Fibroblast of skin of left biceps (primary cell): Measurements from ENCODE around the gene COMP.

Experiments used
- DNase-seq, 2 experiments: peaks; one replicate each; pipeline ENCODE4 v3.0.0-alpha.2; 2013; ENCODE audit warnings: low read depth in 2 of 2

COMP gene

GRCh38 chr19:18804139-18804601, 13.1 kb upstream of the COMP start:
- no peak for DNase-seq

GRCh38 chr19:18803550-18804138, 12.5 kb upstream of the COMP start:
- no peak for DNase-seq

GRCh38 chr19:18802354-18802753, 11.2 kb upstream of the COMP start:
- no peak for DNase-seq

DNA sequence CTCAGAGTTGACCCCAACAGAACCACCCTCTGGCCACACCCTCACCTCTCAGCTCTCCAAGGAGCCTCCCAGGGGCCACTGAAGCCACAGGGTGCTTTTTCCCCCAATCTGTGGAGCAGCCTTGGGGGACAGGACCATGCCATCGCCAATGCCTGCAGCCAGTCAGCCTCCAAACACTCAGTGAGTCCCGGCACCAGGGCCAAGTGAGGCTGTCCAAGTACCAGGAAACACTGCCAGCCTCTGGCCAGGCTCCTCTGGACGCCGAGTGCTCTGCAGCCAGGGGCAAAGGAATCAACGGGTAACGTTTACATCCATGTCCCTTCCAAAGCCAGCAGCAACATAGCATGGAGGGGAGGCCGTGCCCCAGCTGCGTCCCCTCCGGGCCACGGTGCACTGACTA, 9.5 kb upstream of the COMP start:
- no peak for DNase-seq

DNA sequence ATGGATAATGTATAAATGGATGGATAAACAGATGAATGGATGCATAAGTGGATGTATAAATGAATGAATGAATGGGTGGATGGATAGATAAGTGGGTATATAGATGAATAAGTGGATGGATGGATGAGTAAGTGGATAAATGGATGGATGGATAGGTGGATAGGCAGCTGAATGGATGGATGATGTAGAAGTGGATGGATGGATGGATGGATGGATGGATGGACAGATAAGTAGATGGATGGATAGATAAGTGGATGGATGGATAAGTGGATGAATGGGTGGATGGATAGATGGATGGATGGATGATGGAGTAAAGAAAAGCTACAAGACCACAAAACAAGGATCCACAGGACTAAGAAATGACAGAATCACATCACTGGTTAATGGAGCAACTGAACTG, 9.0 kb upstream of the COMP start:
- no peak for DNase-seq

- no peak for DNase-seq
Measured at GRCh38 chr19:18799389-18799970, 8.4 kb upstream of the COMP start.

GRCh38 chr19:18798384-18799352, 7.6 kb upstream of the COMP start:
- DNase-seq, result no peak

- DNase-seq, result no peak
Measured at GRCh38 chr19:18796239-18796638, 5.1 kb upstream of the COMP start.

DNA sequence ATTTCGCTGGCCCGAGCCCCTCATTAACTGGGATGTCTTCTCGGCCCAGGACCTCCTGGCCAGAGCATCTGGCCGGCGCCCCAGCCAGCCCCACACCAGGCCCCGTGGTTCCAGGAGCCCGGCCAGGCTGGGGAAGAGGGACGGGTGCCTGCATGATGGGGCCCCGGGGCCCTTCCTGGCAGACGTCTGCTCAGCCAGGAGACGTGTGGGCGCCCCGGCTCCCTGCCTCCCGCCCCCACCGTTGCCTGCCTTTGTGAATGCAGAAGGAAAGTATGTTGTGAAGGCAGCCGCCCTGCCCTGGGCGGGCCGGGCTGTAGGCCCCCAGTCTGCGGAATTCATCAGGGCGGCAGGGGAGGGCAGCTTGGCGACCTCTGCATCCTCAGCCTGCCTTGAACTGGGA, 4.4 kb upstream of the COMP start:
- no peak for DNase-seq

- DNase-seq, result no peak
Measured at GRCh38 chr19:18794692-18795091, 3.6 kb upstream of the COMP start.

- no peak for DNase-seq
Measured at GRCh38 chr19:18794029-18794313, 2.9 kb upstream of the COMP start.

DNA sequence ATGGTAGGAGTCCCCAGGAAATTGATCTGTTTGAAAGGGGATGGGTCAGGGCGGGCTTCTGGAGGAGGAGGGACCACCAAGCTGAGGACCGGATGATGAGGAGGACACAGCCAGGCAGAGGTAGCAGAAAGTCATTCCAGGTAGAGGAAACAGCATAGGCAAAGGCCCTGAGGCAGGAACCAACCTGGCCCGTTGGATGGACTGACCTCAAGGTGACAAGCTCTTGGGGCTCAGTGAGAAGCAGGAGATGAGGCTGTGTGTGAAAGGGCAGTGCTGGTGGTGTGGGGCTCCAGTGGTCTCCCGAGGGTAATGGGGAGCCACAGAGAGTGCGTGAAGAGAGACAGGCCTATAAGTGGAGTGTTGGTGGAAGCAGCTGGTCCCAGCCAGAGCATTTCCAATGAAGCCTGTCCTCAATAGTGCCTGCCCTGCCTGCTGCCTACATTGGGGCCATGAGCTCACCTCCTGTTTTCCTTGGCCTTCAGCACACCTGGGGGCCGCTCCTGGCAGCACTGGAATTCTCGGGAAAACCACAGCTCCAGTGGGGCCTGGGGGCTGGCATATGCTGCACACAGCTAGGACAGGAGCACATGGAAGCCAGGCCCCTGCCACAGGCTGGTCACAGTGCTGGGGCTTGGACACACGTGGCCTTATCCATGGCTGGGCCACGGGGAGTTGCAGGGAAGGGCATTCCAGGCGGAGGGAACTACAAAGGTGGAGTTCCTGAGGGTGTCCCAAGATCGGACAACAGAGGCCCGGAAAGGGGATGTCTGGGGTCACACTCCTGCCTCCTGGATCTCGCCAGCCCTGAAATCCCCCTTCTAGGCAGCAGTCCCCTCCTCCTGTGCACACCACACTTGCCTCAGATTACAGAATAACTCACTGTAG, 2.3 kb upstream of the COMP start:
- no peak for DNase-seq

- no peak for DNase-seq
Measured at GRCh38 chr19:18792661-18793060, 1.6 kb upstream of the COMP start.

DNA sequence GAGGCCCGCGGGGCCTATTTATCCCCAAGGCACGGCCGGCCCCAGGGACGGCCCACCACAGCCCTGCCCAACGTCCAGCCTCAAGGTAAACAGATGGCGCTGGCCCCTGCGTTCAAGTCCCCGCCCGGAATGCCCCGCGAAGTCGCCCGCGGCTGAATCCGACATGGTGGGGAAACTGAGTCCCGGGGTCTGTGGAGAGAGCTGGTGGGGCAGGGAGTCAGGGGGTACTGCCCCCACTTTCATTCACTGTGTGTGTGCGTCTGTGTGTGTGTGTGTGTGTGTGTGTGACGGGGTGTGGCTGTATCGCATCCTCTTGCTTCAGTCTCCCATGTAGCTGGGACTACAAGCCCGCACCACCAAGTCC, 192 bp upstream of the COMP start:
- DNase-seq, result no peak

DNA sequence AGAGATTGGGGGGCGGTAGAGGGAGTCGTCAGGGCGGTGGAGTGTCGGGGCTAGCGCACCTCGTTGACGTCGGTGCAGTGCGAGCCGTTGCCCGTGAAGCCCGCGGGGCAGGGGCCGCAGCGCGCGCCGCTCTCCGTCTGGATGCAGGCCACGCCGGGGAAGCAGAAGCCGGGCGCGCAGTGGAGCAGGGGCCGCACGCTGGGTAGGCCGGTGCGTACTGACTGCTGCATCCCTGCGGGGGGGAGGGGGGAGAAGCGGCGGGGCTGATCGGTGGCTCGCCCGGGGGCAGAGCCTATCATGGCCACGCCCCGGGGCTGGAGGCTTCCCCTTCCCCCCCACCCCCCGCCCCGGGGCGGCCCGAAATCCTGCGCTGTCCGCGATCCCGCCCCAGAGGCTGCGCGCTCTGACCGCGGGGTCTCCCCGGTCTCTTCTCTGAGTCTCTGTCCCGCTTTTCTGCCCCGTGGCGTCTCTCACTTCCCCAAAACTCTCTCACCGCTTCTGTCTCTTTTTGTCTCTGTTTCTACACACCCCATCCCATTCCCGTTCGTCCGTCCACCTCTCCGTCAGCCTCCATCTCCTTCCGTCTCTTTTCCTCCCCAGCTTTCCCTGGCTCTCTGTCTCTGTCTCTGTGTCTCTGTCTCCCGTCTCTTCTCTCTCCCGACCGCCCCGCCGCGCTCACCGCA, 1.1 kb downstream of the COMP start:
- no peak for DNase-seq

DNA sequence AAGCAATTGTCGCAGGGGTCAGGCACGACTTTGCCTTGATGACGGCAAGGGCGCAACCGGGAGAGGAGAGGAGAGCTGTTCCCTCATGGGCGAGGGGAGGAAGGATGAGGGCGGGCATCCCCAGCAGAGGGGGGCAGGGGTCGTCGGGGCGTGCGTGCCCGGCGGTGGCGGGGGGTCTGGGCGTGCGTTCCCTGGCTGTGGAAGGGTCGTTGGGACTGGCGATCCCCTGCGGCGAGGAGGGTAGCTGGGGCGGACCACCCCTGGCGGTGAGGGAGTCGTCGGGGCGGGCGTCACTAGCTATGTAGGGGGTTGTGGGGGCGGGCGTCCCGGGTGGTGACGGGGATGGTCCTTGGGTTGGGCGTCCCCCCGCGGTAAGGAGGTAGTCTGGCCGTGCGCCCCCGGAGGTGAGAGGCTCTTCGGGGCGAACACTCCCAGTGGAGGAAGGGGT, 1.7 kb downstream of the COMP start:
- DNase-seq, result no peak

- no peak for DNase-seq
Measured at GRCh38 chr19:18788529-18789421, 2.3 kb downstream of the COMP start.

DNA sequence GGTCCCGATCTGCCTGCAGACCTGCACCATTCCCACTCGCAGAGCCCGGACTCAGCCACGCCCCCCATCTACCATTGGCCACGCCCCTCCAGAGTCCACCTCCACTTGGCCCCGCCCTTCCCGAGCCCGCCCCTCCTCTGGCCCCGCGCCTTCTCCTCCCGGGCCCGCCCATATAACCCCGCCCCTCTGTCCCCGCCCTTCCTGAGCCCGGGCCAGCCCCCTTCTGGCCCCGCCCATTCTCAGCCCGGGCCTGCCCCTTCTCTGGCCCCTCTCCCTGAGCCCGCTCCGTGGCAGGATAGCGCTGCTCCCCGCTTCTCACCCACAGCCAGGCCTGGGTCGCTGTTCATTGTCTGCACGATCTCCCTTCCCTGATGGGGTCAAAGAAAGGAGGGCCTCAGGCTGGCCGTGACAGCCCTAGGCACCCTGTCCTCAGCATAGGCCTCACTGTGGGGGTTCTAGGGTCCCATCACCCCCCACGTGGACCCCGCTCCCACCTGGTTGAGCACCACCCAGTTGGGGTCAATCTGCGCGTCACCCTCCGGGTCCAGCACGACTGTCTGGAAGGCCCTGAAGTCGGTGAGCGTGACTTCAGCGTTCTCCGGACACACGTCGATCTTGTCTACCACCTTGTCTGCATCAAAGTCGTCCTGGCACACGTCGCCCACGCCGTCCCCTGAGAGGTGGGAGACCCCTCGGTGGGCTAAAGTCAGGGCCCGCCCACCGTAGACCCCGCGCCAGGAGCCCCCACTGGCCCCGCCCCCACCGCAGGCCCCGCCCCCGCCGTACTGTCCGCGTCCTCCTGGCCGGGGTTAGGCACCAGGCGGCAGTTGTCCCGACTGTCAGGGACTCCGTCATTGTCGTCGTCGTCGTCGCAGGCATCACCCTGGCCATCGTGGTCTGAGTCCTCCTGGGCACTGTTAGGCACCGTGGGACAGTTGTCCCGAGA, 5.7 kb downstream of the COMP start:
- no peak for DNase-seq

DNA sequence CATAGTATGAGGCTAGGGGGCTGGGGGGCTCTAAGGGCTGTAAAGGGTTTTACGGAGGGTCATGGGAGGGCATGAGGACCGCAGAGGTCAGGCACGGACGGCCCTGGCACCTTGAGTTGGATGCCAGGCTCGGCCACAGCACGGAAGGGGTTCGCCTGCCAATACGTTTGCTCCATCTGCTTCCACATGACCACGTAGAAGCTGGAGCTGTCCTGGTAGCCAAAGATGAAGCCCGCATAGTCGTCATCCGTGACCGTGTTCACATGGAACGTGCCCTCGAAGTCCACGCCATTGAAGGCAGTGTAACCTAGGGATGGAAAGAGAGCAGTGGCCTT, 6.4 kb downstream of the COMP start:
- no peak for DNase-seq
